MV-4-11 (cell line): ENCODE data around the gene EPHB1.
"Not testable (repeated sequence)": the region's sequence is repeated elsewhere in the genome, so short reads cannot be mapped to it uniquely, and the experiment has no call there.

Source experiments
- DNase-seq: peaks from one replicate; lab custom pipeline; 2025; lab: John Stamatoyannopoulos, UW

The EPHB1 gene

GRCh38 chr3:134777341-134777740 lies 17.7 kb upstream of the EPHB1 start:
- peak; percentile 15 for DNase-seq

GRCh38 chr3:134788283-134788682 lies 6.8 kb upstream of the EPHB1 start:
- DNase-seq: not testable (repeated sequence)

- no peak for DNase-seq
Measured at GRCh38 chr3:134790065-134790464, 5.0 kb upstream of the EPHB1 start.

GRCh38 chr3:134791992-134792391 lies 3.1 kb upstream of the EPHB1 start:
- DNase-seq: no peak

- DNase-seq: no peak
Measured at GRCh38 chr3:134792700-134793099, 2.4 kb upstream of the EPHB1 start.

GRCh38 chr3:134793562-134793961 lies 1.5 kb upstream of the EPHB1 start:
- no peak for DNase-seq

GRCh38 chr3:134794323-134794722 lies 737 bp upstream of the EPHB1 start:
- no peak for DNase-seq

- no peak for DNase-seq
Measured at GRCh38 chr3:134795746-134796280, 753 bp downstream of the EPHB1 start.

- no peak for DNase-seq
Measured at GRCh38 chr3:134796281-134797056, 1.4 kb downstream of the EPHB1 start.

- no peak for DNase-seq
Measured at GRCh38 chr3:134797057-134797740, 2.1 kb downstream of the EPHB1 start.

- DNase-seq: no peak
Measured at GRCh38 chr3:134797741-134798451, 2.8 kb downstream of the EPHB1 start.

- DNase-seq: no peak
Measured at GRCh38 chr3:134798681-134799311, 3.7 kb downstream of the EPHB1 start.

- DNase-seq: no peak
Measured at GRCh38 chr3:134799393-134799792, 4.3 kb downstream of the EPHB1 start.

GRCh38 chr3:134801204-134801958 lies 6.3 kb downstream of the EPHB1 start:
- no peak for DNase-seq

GRCh38 chr3:134802428-134803050 lies 7.5 kb downstream of the EPHB1 start:
- DNase-seq: no peak

GRCh38 chr3:134803051-134803505 lies 8.0 kb downstream of the EPHB1 start:
- no peak for DNase-seq

- DNase-seq: no peak
Measured at GRCh38 chr3:134803652-134804051, 8.6 kb downstream of the EPHB1 start.

GRCh38 chr3:134804508-134805480 lies 9.7 kb downstream of the EPHB1 start:
- no peak for DNase-seq

- DNase-seq: no peak
Measured at GRCh38 chr3:134807189-134807588, 12.1 kb downstream of the EPHB1 start.

GRCh38 chr3:134808835-134809234 lies 13.8 kb downstream of the EPHB1 start:
- no peak for DNase-seq
